ENCODE data around the gene FKRP.
"Not testable (repeated sequence)": the region's sequence is repeated elsewhere in the genome, so short reads cannot be mapped to it uniquely, and the experiment has no call there.

The FKRP gene

GRCh38 chr19:46786236-46787039 is 40.6 kb downstream of the FKRP start:
- peak; percentile 81 for DNase-seq (ENCODE audit: low spot score)

GRCh38 chr19:46787040-46787330 is 41.1 kb downstream of the FKRP start:
- no peak for DNase-seq (ENCODE audit: low spot score)

- peak; percentile 52 for DNase-seq (ENCODE audit: low spot score)
Observed at GRCh38 chr19:46787331-46788261, 41.7 kb downstream of the FKRP start.

GRCh38 chr19:46788262-46788967 is 42.6 kb downstream of the FKRP start, which contains the start of gene SLC1A5:
SLC1A5 (minus strand) TSS chr19:46788594; CDS start chr19:46787965, 629 bp downstream.
- peak; percentile 99 for DNase-seq (ENCODE audit: low spot score)

GRCh38 chr19:46788968-46789338 is 43.1 kb downstream of the FKRP start:
- DNase-seq (ENCODE audit: low spot score), result no peak

- DNase-seq (ENCODE audit: low spot score), result no peak
Observed at GRCh38 chr19:46789371-46789770, 43.5 kb downstream of the FKRP start.

- no peak for DNase-seq (ENCODE audit: low spot score)
Observed at GRCh38 chr19:46791944-46792343, 46.1 kb downstream of the FKRP start.

- DNase-seq (ENCODE audit: low spot score), result no peak
Observed at GRCh38 chr19:46797881-46798280, 52.0 kb downstream of the FKRP start.

GRCh38 chr19:46798713-46799112 is 52.9 kb downstream of the FKRP start:
- DNase-seq (ENCODE audit: low spot score), result no peak

- no peak for DNase-seq (ENCODE audit: low spot score)
Observed at GRCh38 chr19:46802152-46802551, 56.3 kb downstream of the FKRP start.

GRCh38 chr19:46803555-46803954 is 57.7 kb downstream of the FKRP start:
- no peak for DNase-seq (ENCODE audit: low spot score)

GRCh38 chr19:46804432-46804831 is 58.6 kb downstream of the FKRP start:
- not testable (repeated sequence) for DNase-seq (ENCODE audit: low spot score)

GRCh38 chr19:46806656-46807055 is 60.8 kb downstream of the FKRP start:
- DNase-seq (ENCODE audit: low spot score), result no peak

Measured in AG08395 (cell line).